ENCODE measurements around the gene AUTS2. TPM values are rescaled to one million over a fixed set of nuclear protein-coding genes. Genes with fewer than 3 reads are reported as not detected.
A peak's percentile ranks its signal among the peaks of the same experiment; 100 is the strongest.

Gene AUTS2
- total RNA-seq, 1 donor from 2014 or later: 56.0 TPM

DNA sequence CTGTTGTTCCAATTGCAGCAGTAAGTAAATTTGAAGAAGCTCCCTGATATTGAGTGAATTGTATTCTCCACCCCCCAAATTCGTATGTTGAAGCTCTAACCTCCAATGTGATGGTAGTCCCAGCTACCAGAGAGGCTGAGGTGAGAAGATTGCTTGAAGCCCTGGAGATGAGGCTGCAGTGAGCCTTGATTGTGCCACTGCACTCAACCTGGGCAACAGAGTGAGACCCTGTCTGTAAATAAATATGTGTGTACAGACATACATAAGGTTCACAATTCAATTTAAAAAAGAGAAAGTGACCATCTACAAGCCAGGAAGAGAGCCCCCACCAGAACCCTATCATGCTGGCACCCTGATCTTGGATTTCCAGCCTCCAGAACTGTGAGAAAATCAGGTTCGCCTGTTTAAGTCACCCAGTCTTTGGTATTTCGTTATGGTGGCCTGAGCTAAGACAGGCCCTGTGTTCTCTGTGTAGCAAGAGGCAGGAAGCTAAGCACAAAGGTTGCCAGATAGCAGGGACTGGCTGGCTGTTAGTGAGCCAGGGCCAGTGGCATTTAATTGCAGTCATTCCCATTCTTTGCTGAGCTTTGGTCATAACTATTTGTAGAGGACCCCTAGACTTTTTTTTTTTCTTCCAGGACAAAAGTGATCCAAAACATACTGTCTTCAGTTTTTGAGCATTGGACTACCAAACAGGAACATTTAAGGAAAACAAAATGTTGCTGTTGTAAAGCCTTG is 45.6 kb downstream of the AUTS2 start:
- no peaks in the 10 kb centered on the region for H3K27me3 ChIP-seq
- no peaks in the 10 kb centered on the region for H3K36me3 ChIP-seq
- TF ChIP-seq CTCF (IDR thresholded peaks at IDR 0.05): no peak
- no peaks in the 10 kb centered on the region for H3K9me3 ChIP-seq
- no peak for DNase-seq
- intact Hi-C loops (cut with DNase I): no loop called here
- H3K4me1 ChIP-seq: peaks cover 5% of the 10 kb centered on the region
- H3K4me3 ChIP-seq: no peak overlapping the region
- ATAC-seq: no peak
- H3K27ac ChIP-seq: no peak overlapping the region

GRCh38 chr7:69645683-69646082 is 47.4 kb downstream of the AUTS2 start:
- H3K36me3 ChIP-seq: no peaks in the 10 kb centered on the region
- DNase-seq: no peak
- intact Hi-C loops (cut with DNase I): no loop called here
- H3K4me1 ChIP-seq: peaks cover 5% of the 10 kb centered on the region
- no peak overlapping the region for H3K4me3 ChIP-seq
- no peak for TF ChIP-seq CTCF (IDR thresholded peaks at IDR 0.05)
- H3K27ac ChIP-seq: no peak overlapping the region
- no peaks in the 10 kb centered on the region for H3K9me3 ChIP-seq
- H3K27me3 ChIP-seq: no peaks in the 10 kb centered on the region
- ATAC-seq: no peak

DNA sequence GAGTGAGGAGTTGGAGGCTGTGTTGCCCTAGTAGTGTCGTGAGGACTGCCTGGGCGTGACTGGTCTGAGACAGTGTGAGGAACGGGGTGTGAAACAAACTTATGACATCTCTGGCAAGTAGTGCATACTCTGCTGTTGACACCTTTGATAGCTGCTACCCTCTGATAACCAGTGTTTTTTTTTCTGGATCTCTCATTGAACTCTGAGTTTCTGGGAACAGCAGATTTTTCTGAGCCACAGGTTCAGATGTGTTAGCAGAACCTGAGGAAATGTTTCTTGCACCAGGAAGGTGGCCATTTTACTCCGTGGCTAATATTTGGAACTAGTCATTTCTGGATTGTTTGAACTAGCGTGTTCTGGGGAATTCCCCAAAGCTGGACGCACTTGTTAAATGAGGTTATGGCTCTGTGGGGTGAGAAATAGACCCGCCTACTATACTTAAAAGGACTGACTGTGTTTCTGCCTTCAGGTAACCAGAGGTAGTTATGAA is 52.9 kb downstream of the AUTS2 start:
- intact Hi-C loops (cut with DNase I): no loop called here
- Histone ChIP-seq H3K4me1 (peaks cover 23% of the 10 kb centered on the region), H3K4me3 (no peak overlapping the region), H3K9me3 (no peaks in the 10 kb centered on the region), H3K27me3 (no peaks in the 10 kb centered on the region), H3K27ac (no peak overlapping the region), H3K36me3 (no peaks in the 10 kb centered on the region)
- no peak for TF ChIP-seq CTCF (IDR thresholded peaks at IDR 0.05)
- peak; percentile 56 for ATAC-seq
- DNase-seq: no peak

DNA sequence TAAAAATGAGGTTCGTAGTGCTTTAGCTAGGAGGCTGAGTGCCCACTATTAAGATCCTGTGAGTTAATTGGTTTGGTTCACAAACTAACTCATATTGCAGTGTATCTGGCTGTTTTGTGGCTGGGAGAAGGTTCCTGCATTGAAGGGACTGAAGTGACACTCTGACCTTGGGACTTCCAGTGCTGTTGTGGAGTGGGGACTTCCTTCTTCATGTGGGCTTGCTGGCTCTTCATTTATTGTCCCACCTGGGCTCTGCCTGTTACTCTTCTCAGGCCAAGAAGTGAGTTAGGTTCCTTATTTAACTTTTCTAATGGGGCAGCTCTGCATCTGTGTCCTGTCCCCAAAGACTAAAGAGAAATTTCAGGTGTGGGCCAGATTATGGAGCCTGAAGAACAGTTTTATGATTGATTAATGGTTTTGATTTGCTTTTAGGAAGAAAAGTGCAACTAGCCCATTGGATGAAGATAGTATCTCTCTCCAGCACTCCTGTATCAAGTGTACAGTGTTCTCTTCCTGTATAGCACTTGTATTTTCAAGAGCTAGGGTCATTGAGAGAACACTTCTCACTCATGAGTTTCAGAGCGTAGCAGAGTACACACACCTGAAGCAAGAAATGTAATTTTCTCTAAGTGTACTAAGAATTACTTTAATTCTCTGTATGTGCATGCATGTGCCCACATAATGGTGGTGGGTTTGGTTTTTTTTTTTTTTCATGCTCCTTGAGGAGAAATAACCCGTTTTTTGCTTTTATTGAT is 54.8 kb downstream of the AUTS2 start:
- Histone ChIP-seq H3K4me1 (peaks cover 37% of the 10 kb centered on the region), H3K4me3 (no peak overlapping the region), H3K27ac (no peak overlapping the region), H3K36me3 (no peaks in the 10 kb centered on the region), H3K9me3 (no peaks in the 10 kb centered on the region), H3K27me3 (no peaks in the 10 kb centered on the region)
- intact Hi-C loops (cut with DNase I): no loop called here
- DNase-seq (no peak), ATAC-seq (peak; percentile 79)
- TF ChIP-seq CTCF (IDR thresholded peaks at IDR 0.05): no peak

DNA sequence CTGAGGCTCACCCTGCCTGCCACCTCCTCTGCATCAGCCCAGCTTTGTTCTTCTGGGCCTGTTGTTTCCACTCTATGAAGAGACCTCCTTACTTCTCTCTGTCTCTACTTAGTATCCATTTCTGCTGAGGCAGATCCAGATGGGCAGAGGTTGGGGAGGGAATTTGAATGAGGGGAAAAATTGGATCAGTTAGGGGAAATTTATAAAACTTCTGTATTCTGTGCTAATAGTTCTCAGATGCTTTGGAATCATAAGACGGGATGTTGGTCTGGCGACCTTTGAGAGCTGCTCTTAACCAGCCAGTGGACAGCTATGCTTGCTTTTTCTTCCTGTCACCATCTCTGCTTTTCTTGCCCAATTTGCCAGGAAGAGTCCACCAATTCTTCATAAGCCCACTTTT is 55.5 kb downstream of the AUTS2 start:
- Histone ChIP-seq H3K4me1 (peaks cover 37% of the 10 kb centered on the region), H3K36me3 (no peaks in the 10 kb centered on the region), H3K27ac (no peak overlapping the region), H3K4me3 (no peak overlapping the region), H3K27me3 (no peaks in the 10 kb centered on the region), H3K9me3 (no peaks in the 10 kb centered on the region)
- no peak for DNase-seq
- TF ChIP-seq CTCF (IDR thresholded peaks at IDR 0.05): no peak
- intact Hi-C loops (cut with DNase I): no loop called here
- no peak for ATAC-seq
